Fibroblast of skin of right quadriceps (primary cell): ENCODE data around the gene KCTD17.

Experiments used
- DNase-seq: peaks from one replicate; pipeline ENCODE4 v3.0.0-alpha.2; 2013

Gene KCTD17

GRCh38 chr22:37111156-37111717 is 59.7 kb downstream of the KCTD17 start:
- no peak for DNase-seq

DNA sequence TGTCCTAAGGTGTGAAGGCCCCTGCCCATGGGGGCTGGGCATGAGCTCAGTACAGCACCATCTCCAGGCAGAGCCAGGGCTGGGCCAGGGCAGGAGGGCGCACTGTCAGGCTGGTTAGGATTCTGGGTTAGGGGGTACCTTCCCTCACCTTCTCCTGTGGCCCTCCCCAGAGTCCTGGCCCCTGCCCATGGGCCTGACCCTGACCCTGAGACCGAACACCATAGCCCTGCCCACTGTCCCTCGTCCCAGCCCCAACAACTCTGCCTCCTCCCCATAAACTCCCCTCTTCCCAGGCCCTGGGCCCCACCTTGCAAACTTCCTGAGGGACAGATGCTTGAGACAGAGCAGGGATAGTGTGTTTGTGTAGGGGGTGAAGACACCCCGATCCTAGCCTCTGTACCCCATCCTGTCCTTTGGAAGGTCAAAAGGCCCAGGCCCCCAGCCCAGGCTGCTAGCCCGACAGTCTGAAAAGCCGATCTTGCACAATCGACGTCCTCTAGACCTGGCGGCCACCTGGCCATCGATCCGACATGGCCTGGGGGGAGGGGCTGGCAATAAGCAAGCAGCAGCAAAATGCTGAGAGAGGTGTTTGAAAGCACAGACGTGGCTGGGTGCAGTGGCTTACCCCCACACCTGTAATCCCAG is 60.7 kb downstream of the KCTD17 start:
- no peak for DNase-seq
